ENCODE measurements around the gene GIT1.

Gene GIT1

DNA sequence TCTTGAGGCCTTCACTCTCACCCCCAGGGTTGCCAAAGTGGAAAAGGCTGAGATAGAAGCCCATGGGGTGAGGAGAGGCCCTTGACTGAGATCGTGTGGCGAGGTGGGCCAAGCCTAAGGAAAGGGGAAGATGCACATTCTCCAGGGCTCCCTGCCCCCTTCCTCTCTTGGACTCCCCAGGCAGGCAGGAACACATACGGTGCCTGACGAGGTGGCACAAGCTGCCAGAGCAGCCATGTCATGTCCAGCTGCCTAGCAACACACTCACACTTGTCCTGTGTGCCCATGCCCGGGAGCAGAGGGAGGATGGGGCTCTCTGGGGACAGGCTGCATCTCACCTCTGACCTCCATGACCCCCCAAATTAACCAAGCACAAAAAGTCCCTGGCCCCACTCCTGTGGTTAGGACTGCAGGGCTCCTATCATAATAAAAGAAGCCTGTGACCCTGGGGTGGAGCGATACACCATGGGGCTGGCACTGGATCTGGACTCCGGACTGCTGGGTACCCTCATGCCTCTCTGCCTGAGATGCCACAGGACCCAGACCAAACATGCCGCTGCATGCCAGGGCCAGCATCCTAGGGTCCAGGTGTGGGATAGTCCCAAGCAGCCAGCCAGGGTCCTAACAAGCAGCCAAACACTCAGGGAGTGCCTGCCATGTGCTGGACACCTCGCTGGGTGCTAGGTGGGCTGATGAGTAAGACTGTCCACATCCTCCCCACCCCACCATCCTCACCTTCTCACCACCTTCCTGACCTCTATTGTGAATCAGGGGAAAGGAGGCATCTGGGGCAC is 2.6 kb downstream of the GIT1 start:
- no peak for ATAC-seq
- no peak for TF ChIP-seq CSDC2 (CRISPR knock-in tag; IDR thresholded peaks at IDR 0.05)
- TF ChIP-seq ISL1 (CRISPR knock-in tag; IDR thresholded peaks at IDR 0.05) = no peak
- TF ChIP-seq TOX (CRISPR knock-in tag; IDR thresholded peaks at IDR 0.05; ENCODE audit: borderline replicate concordance) = no peak
- TF ChIP-seq SNAI2 (CRISPR knock-in tag; IDR thresholded peaks at IDR 0.05) = no peak
- no peak for TF ChIP-seq ZC3H10 (CRISPR knock-in tag; IDR thresholded peaks at IDR 0.05)
- TF ChIP-seq, protein P1, sequence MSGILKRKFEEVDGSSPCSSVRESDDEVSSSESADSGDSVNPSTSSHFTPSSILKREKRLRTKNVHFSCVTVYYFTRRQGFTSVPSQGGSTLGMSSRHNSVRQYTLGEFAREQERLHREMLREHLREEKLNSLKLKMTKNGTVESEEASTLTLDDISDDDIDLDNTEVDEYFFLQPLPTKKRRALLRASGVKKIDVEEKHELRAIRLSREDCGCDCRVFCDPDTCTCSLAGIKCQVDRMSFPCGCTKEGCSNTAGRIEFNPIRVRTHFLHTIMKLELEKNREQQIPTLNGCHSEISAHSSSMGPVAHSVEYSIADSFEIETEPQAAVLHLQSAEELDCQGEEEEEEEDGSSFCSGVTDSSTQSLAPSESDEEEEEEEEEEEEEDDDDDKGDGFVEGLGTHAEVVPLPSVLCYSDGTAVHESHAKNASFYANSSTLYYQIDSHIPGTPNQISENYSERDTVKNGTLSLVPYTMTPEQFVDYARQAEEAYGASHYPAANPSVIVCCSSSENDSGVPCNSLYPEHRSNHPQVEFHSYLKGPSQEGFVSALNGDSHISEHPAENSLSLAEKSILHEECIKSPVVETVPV (CRISPR knock-in tag; IDR thresholded peaks at IDR 0.05) = no peak
- TF ChIP-seq, protein P2, sequence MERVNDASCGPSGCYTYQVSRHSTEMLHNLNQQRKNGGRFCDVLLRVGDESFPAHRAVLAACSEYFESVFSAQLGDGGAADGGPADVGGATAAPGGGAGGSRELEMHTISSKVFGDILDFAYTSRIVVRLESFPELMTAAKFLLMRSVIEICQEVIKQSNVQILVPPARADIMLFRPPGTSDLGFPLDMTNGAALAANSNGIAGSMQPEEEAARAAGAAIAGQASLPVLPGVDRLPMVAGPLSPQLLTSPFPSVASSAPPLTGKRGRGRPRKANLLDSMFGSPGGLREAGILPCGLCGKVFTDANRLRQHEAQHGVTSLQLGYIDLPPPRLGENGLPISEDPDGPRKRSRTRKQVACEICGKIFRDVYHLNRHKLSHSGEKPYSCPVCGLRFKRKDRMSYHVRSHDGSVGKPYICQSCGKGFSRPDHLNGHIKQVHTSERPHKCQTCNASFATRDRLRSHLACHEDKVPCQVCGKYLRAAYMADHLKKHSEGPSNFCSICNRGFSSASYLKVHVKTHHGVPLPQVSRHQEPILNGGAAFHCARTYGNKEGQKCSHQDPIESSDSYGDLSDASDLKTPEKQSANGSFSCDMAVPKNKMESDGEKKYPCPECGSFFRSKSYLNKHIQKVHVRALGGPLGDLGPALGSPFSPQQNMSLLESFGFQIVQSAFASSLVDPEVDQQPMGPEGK (CRISPR knock-in tag; IDR thresholded peaks at IDR 0.05; ENCODE audit: borderline replicate concordance) = no peak
- no peak for TF ChIP-seq ZNF70 (CRISPR knock-in tag; IDR thresholded peaks at IDR 0.05)
- TF ChIP-seq ESRRG (CRISPR knock-in tag; IDR thresholded peaks at IDR 0.05) = no peak
- no peak for TF ChIP-seq ZFP3 (CRISPR knock-in tag; IDR thresholded peaks at IDR 0.05)
- no peak for TF ChIP-seq ZFP30 (CRISPR knock-in tag; IDR thresholded peaks at IDR 0.05)
- TF ChIP-seq, protein P3, sequence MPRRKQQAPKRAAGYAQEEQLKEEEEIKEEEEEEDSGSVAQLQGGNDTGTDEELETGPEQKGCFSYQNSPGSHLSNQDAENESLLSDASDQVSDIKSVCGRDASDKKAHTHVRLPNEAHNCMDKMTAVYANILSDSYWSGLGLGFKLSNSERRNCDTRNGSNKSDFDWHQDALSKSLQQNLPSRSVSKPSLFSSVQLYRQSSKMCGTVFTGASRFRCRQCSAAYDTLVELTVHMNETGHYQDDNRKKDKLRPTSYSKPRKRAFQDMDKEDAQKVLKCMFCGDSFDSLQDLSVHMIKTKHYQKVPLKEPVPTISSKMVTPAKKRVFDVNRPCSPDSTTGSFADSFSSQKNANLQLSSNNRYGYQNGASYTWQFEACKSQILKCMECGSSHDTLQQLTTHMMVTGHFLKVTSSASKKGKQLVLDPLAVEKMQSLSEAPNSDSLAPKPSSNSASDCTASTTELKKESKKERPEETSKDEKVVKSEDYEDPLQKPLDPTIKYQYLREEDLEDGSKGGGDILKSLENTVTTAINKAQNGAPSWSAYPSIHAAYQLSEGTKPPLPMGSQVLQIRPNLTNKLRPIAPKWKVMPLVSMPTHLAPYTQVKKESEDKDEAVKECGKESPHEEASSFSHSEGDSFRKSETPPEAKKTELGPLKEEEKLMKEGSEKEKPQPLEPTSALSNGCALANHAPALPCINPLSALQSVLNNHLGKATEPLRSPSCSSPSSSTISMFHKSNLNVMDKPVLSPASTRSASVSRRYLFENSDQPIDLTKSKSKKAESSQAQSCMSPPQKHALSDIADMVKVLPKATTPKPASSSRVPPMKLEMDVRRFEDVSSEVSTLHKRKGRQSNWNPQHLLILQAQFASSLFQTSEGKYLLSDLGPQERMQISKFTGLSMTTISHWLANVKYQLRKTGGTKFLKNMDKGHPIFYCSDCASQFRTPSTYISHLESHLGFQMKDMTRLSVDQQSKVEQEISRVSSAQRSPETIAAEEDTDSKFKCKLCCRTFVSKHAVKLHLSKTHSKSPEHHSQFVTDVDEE (CRISPR knock-in tag; IDR thresholded peaks at IDR 0.05) = no peak
- no peak for TF ChIP-seq BACH2 (CRISPR knock-in tag; IDR thresholded peaks at IDR 0.05; ENCODE audit: borderline replicate concordance)
- no peak for TF ChIP-seq OSR1 (CRISPR knock-in tag; IDR thresholded peaks at IDR 0.05)

DNA sequence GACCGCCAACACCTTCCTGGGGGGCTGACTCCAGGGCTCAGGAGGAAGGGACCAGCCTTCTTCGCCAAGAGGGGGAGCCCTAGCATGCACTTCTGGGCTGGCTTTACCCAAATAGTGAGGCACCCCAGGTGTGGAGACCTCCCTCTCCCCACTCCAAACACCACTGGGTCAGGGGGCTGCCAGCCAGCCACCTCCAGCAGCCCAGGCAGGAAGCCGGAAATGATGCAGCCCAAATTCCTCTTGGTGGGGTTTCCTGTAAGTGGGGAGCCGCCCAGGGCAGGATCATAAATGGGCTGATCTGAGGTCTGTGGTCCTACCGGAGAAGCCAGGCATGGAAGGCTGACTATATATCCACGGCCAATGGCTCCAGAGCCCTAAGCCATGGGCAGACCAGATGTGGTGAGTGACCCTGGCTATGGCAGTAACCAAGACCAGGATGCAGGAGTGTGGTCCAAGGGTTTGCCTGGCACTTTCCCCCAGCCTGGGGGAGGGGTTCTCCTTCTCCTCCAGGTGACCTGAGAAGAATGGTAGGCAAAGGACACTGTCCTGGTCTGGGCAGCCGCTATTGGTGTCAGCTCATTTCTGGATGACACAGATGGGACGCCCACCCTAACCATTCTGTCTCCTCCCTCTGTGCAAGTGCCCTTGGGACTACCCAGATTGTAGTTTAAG is 4.2 kb downstream of the GIT1 start:
- ATAC-seq = no peak
- TF ChIP-seq ESRRG (CRISPR knock-in tag; IDR thresholded peaks at IDR 0.05) (no peak), ZC3H10 (CRISPR knock-in tag; IDR thresholded peaks at IDR 0.05) (no peak), ZNF565 (CRISPR knock-in tag; conservative IDR thresholded peaks at IDR 0.05; ENCODE audit: low read depth) (no peak), OSR1 (CRISPR knock-in tag; IDR thresholded peaks at IDR 0.05) (no peak), ZFP30 (CRISPR knock-in tag; IDR thresholded peaks at IDR 0.05) (no peak), ZFP3 (CRISPR knock-in tag; IDR thresholded peaks at IDR 0.05) (no peak), ZNF70 (CRISPR knock-in tag; IDR thresholded peaks at IDR 0.05) (no peak), SNAI2 (CRISPR knock-in tag; IDR thresholded peaks at IDR 0.05) (no peak), PPARA (CRISPR knock-in tag; IDR thresholded peaks at IDR 0.05; ENCODE audit: borderline replicate concordance) (no peak), ISL1 (CRISPR knock-in tag; IDR thresholded peaks at IDR 0.05) (no peak)
- TF ChIP-seq, protein P3 (CRISPR knock-in tag; IDR thresholded peaks at IDR 0.05) = no peak
- TF ChIP-seq, protein P4, sequence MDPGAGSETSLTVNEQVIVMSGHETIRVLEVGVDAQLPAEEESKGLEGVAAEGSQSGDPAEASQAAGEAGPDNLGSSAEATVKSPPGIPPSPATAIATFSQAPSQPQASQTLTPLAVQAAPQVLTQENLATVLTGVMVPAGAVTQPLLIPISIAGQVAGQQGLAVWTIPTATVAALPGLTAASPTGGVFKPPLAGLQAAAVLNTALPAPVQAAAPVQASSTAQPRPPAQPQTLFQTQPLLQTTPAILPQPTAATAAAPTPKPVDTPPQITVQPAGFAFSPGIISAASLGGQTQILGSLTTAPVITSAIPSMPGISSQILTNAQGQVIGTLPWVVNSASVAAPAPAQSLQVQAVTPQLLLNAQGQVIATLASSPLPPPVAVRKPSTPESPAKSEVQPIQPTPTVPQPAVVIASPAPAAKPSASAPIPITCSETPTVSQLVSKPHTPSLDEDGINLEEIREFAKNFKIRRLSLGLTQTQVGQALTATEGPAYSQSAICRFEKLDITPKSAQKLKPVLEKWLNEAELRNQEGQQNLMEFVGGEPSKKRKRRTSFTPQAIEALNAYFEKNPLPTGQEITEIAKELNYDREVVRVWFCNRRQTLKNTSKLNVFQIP (CRISPR knock-in tag; IDR thresholded peaks at IDR 0.05; ENCODE audit: borderline replicate concordance, low read depth) = no peak
- TF ChIP-seq, protein P2 (CRISPR knock-in tag; IDR thresholded peaks at IDR 0.05; ENCODE audit: borderline replicate concordance) = no peak
- TF ChIP-seq, protein P5, sequence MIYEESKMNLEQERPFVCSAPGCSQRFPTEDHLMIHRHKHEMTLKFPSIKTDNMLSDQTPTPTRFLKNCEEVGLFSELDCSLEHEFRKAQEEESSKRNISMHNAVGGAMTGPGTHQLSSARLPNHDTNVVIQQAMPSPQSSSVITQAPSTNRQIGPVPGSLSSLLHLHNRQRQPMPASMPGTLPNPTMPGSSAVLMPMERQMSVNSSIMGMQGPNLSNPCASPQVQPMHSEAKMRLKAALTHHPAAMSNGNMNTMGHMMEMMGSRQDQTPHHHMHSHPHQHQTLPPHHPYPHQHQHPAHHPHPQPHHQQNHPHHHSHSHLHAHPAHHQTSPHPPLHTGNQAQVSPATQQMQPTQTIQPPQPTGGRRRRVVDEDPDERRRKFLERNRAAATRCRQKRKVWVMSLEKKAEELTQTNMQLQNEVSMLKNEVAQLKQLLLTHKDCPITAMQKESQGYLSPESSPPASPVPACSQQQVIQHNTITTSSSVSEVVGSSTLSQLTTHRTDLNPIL (CRISPR knock-in tag; IDR thresholded peaks at IDR 0.05; ENCODE audit: low read depth) = no peak
